ENCODE results near the gene RGPD4.

DNA sequence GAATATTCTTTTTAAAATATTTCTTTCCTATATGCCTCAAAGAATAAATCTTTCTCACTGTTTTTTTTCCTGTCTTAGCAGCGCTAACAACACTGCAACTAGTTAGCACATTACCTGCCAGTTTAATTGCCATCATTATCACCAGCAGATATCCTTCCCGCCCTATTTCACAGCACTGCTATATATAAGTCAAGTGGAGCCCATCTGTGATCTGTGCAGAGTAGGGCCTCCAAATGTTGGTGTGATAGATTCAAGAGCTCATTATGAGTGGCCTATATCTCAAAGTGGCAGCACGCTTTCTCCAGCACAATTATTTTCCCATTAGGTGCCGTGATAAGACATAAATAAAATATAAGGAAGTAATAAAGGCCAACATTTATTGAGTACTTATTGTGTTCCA lies 19.8 kb upstream of the RGPD4 start:
- TF ChIP-seq, protein P1, sequence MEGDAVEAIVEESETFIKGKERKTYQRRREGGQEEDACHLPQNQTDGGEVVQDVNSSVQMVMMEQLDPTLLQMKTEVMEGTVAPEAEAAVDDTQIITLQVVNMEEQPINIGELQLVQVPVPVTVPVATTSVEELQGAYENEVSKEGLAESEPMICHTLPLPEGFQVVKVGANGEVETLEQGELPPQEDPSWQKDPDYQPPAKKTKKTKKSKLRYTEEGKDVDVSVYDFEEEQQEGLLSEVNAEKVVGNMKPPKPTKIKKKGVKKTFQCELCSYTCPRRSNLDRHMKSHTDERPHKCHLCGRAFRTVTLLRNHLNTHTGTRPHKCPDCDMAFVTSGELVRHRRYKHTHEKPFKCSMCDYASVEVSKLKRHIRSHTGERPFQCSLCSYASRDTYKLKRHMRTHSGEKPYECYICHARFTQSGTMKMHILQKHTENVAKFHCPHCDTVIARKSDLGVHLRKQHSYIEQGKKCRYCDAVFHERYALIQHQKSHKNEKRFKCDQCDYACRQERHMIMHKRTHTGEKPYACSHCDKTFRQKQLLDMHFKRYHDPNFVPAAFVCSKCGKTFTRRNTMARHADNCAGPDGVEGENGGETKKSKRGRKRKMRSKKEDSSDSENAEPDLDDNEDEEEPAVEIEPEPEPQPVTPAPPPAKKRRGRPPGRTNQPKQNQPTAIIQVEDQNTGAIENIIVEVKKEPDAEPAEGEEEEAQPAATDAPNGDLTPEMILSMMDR (IDR thresholded peaks at IDR 0.05; ENCODE audit: low read depth, low read length) = no peak
- TF ChIP-seq EZH2phosphoT487 (IDR thresholded peaks at IDR 0.05; ENCODE audit: low read depth) = no peak
